ENCODE results near the gene ALS2CL.

Gene ALS2CL

DNA sequence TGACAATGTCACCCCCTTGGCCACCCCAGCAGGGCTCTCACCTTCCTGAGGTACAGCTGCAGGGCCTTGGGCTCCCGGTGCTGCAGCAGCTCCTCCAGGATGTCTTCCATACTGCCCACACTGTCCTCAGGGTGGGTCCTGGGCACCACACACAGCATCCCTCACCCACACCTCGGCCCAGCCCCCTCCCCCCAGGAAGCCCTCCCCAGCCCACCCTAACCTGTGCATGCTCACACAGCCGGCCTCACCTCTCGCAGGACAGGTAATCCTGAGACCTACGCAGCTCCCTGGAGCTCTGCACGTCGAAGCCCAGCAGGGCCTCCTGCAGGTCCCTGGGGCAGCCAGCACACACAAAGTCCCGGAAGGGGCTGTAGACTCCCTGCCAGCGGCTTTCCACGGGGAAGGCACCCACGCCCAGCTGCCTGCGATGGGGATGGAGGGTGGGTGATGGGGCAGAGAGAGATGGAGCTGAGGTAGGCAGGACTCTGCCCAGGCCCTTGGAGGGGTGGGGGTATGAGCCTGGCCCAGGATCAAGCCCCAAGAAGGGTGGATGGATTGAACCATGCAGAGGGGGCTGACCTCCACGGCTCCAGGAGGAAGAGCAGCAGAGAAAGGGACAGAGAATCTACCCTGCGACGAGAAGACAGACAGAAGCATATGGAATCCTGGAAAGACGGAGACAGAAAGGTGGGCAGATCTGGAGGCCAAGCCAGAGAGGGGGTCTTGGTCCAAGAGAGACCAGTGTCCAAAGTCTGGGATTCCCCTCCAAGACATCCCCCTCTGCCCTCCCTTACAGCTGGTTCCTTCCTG lies 16.7 kb downstream of the ALS2CL start:
- DNase-seq (ENCODE audit: low read depth), result no peak

DNA sequence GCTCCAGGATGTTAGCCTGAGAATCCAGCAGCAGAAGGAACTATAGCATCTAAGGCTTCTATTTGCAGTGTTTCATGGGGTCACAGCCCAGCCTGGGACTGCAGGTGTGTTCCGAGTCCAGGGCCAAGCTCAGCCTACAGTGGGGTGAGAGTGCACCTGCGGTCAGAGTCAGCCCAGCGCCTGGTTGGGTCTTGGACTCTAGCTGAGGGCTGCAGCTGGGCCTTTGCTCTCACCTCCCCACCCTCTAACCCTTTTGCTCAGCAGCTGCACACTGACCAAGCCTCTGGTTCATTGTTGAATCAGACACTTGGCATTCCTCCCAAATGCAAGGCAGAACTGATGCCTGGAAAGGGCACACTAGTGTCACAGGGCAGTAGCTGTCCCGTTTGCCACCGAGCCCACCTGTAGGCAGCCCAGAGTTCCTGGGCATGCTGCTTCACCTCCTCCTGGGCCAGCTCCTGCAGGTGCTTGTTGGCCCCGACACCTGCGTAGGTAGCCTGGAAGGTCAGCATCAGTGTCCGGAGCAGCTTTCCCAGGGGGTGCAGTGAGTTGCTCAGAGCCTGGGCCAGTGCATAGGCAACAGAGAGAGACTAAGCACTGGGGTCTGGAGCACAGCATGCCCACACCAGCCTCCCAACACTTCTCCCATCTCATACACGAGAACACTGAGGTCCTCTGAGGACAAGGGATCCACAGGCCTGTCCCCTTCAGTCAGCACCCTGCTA lies 17.5 kb downstream of the ALS2CL start:
- no peak for DNase-seq (ENCODE audit: low read depth)

DNA sequence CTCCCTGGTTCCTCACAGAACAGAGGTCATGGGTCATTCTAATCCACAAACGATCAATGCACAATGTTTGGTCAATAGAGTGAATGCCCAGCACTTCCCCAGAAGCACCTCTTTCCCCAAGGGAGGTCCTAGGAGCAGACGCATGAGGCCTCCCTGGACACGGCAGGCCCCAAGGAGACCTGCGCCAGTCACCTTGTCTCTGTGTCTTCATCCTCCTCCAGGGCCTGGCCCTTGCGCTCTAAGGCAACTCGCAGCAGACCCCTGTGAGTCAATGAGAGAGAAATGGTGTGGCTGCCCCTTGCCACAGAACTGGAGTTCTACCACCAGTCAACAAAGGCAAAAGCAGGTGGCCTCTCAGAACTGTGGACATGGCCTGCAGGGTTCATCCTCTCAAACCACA lies 18.1 kb downstream of the ALS2CL start:
- DNase-seq (ENCODE audit: low read depth), result no peak

DNA sequence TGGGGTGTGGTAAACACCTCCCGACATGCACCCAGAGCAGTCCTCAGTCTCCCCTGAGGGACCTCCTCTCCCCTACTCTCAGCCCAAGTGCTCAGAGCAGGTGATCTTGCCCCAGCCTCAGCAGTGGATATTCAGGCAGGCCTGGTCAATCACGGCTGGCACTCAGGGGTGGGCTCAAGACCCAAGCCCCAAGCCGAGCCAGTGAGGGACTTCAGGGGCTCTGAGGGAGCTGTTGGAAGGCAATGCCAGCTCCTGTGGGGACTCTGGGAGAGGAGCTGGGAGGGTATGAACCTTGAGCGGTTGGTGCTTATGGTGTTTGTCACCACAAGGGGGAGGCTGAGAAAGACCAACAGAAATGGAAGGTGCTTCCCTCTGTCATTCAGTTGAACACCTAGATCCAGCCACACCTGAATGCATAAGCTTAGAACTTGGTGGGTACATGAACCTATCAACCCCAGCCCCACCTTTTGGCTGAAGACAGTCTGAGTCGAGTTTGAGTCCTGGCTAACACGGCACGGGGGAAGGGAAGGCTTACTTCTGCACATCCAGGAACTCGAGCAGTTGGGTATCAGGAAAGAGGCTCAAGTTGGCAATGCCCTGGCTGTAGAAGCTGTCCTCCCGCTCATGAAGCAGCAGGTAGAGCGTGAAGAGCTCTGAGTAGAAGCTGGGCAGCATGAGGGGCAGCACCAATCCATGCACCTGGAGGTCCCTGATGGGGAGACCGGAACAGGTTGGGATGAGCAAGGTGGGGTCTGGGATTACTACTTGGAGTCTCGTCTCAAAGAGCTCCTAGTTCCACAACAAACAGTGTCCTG lies 19.2 kb downstream of the ALS2CL start:
- DNase-seq (ENCODE audit: low read depth), result no peak

DNA sequence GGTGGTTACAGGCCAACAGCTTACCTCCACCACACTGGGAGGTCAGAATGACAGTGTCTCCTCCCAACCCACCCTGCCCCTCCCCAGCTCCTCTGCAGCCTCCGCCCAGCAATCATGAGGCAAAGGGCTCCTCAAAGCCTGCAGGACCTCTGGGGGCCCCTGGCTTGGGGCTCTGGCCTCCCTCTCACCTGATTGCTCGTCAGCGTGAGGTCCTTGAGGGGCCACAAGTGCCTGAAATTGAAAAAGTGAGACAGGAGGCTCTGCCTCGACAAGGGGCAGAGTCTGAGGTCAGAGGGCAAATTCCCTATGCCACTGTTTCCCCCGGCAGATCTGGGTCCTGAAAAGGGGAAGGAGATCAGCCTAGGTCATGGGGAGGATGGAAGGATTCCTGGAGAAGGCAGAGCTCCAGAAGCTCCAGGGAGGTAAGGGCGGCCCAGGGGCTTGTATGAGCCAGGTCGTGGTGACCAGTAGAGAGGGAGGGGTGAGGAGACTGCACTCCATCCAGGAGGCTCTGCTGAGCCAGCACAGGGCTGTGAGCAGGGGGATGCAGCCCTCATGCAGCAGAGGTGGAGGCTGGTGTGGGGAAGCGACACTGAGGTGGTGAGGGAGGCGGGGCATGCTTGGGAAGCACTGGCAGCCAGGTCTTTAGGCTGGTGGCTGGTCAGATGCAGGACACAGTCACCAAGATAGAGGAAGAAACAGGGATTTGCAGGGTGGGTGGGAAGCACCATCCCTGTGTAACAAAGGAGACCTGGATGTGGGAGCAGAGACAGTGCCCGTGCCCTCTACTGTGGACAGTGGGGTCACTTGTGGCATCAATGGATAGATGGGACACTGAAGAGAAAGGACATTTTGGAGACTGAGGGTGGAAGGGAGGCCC lies 20.1 kb downstream of the ALS2CL start:
- DNase-seq (ENCODE audit: low read depth), result no peak

DNA sequence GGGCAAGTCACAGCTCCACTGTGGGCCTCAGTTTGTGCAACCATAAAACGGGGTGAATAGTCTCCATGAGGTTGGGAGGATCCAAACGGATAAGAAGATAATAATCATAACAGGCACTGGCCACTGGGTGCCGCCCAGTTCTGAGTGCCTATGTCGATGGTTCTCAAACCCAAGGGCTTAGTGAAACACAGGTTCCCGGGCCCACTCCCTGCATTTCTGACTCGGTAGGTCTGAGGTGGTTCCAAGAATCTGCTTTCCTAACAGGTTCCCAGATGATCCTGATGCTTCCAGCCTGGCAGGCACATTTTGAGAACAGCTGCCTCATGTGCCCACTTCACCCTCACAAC lies 21.2 kb downstream of the ALS2CL start:
- DNase-seq (ENCODE audit: low read depth), result no peak

DNA sequence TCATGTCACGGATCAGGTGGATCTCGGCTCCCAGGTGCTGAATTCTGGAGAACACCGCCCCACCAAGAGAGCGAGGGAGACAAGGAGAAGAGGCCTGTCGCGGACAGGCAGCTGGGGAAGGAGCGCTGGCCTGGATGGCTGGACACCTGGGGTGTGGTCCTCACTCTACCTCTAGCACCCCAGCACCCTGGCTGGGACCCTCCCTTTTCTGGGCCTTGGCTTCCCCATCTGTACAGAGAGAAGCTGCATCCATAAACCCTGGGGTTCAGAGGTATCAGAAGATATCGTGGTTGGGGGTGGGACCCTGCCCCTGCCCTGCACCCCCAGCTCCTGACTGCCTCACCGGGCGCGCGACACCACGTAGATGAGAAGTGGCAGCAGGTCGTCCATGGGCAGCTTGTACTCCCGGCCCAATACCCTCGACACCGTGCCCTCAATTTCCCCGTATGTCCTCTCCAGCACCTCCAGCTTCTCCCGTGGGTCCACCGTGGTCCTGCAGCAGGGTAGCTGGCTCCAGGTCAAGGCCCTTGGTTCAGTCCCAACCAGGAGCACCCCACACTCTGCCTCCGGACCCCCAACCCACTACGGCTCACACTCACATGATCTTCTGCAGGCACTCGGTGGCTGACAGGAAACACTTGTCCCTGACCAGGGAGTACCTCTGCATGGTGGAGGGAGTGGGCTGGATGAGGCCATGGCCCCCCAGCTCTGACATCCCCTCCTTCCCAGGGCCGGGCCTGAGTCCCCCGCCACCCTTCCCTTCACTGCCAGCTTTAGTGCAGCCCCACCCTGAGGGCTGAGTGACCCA lies 21.7 kb downstream of the ALS2CL start:
- no peak for DNase-seq (ENCODE audit: low read depth)

DNA sequence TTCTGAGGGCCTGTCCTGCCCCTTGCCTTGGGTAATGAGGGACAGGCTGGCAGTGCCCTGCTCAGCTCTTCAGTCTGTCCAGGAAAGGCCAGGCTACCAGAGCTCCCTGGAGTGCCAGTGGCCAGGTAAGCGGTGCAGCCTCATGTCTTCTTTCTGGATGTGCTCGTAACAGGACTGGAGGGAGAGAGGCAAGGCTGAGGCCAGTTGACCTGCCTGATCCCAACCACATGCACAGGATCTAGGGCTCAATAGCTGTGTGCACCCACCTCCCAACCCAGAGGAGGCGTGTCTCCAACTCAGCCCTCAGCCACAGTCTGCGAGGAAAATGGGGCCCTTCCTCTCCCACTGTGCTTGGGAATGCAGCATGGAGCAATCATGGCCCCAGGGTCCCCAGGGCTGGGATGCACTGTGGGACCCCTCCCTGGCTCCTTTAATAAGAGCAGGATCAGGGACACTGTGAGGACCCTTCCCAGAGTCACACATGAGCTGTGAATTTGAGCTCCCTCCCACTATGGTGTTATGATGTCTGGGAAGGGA lies 22.5 kb downstream of the ALS2CL start:
- no peak for DNase-seq (ENCODE audit: low read depth)

DNA sequence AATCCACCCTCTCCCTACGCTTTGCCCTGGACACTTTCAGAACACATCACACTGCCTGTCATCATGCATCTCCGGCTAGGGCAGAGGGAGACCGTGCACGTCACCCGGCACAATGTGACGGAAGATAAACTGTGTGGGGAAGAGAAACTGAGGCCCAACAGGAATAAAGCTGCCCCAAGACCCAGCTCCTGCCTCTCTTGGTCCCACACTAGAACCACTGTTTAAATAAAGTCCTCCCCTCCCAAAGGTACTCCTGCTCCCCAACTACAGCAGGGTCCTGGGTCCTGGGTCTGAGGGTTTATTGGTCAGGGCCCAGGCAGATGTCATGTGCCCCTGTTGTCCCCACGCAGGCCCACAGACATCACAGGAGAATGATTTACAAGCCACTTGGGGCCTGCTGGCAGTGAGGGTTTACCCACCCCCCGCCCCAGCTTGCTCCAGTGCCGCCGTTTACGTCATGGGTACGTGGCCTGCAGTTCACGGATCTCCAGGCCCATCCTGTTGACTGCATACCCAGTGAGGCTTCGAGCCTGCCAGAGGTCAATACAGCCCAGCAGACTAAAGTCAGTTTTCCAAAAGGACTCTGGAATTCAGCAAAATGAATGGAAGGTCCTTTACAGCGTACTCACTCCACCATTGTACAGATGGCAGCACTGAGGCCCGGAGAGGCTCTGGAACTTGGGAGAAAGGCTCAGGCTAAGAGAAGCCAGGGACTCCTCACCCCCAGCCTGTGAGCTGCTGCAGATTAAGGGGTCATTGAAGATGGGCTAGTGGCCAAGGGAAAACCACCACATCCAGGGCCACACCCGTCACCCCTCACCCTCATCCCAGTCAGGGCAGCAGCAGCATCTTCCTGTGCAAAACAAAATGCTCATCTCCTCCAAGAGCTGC lies 23.2 kb downstream of the ALS2CL start:
- no peak for DNase-seq (ENCODE audit: low read depth)

DNA sequence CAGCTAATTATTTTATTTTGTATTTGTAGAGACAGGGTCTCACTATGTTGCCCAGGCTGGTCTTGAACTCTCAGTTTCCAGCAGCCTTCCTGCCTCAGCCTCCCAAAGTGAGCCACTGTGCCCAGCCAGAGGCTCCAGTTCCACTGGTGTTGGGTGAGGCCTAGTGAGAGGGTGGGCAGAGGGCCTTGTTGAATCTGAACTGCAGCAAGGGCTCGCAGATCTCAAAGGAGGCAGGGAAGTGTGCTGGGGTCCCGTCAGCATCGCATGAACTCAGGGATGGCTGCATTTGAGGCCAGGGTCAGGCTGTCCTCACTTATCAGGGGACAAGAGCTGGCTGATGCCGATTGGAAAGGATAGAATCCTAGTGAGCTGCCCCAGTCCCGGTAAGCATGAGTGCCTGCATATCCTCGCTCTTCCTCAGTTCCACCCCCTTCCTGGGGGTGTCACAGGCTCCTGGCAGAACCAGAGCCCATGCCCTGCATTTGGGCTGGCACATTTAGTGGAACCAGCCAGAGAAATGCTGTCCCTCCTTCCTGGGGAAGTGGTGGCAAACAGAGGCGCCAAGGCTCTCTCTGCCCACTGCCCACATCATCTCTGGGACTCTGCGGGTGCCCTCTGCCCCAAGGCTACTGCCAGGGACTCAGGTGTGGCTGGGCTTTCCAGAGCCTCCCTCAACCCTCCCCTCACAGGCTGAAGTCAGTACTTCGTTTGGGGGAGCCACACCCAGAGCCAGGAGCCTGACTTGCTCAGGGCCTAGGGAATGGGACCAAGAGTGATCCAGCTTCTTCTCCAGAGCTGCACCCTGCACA lies 24.1 kb downstream of the ALS2CL start:
- DNase-seq (ENCODE audit: low read depth), result no peak

DNA sequence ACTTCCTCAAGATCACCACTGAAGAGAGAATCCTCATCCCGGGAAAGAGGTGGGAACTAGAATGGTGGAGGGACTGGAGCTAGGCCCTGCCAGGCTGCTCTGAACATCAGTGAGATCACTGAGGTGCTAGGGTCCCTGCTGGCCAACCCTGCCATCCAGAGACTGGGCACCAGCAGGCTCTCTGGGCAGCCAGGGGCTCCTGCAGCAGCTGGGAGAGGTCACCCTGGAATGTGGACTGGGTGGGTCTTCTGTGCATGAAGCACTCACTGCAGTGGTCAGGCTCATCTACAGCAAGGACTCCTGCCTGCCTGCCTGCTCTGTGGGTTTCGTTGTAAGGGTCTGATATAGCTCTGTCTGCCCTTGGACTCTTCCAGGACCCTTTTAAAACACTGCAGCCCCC lies 24.9 kb downstream of the ALS2CL start:
- DNase-seq (ENCODE audit: low read depth), result no peak

DNA sequence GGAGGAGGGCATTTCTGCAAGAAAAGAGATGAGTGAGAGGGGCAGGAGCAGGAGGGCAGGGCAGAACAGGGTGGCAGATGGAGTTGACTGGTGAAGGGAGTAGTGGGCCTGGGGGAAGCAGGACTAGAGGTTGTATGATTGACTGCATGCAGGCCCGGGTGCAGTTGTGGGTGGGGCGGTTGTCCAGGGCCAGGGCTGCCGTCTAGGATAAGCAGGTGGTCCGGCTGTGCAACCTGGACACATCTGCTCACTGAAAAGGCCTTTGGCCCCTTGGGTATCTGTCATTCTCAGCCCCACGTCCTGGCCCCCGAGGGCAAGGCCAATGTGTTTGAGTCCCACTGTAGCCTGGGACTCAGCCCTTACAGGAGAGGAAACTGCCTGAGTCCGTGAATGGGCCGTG lies 25.4 kb downstream of the ALS2CL start:
- no peak for DNase-seq (ENCODE audit: low read depth)

DNA sequence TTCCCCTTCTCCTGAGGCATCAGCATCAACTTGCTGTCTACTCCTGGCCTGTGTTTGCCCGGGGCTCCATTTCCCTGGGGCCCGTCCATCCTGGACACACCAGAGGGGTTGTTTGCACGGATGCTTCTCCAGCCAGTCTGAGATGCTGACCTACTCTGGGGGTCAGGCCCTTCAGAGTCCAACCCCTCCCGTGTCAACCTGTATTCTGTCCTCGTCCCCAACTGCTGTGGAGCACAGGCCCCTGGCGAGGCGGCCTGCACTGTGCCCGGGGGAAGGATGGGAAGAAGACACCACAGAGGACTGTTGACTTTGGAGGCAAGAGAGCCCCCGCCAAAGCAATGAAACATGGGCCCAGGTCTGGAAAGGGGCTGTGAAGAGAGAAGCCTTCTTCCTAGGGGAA lies 25.8 kb downstream of the ALS2CL start:
- DNase-seq (ENCODE audit: low read depth), result no peak

DNA sequence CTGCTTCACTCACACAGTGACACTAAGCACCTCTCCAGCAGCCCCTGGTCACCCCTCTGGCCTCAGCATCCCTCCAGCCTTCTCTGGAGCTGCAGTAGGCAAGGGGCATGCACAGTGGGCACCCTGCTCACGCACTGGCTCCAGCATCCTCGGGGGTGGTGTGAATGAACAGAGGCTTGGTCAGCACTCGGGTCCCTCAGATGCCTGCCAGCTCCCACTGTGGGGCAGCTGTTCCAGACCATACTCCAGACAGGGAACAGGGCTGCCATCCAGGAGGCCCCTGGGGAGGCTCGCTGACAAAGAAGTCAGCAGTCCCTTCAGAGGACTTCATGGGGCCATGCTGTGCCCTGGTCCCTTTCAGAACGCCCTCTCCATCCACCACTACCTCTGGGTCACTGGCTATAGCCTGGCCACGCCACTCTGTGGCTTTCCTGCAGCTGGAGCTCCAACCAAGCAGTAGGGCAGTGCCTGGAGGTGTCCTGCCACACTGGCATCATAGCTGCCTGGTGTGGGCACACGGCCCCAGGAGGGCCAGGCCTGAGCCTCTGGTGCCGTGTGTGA lies 26.3 kb downstream of the ALS2CL start:
- DNase-seq (ENCODE audit: low read depth), result no peak

DNA sequence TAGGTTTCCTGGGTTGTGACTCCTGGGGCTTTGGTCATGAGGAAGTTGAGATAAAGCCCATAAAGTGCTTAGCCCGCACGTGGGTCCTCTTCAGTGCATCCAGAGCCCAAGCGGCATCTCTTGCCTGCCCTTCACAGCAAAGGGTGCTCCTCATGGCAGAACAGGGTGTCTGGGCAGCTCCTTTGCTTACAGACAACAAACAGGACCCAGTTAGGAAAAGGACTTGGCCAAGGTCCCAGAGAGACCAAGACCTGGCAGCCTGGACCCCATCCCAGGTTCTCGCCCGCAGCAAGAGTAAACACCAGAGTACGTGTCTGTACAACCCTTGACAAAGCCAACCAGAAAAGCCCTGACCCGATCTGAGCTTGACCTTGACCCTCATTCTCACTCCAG lies 27.0 kb downstream of the ALS2CL start:
- no peak for DNase-seq (ENCODE audit: low read depth)

DNA sequence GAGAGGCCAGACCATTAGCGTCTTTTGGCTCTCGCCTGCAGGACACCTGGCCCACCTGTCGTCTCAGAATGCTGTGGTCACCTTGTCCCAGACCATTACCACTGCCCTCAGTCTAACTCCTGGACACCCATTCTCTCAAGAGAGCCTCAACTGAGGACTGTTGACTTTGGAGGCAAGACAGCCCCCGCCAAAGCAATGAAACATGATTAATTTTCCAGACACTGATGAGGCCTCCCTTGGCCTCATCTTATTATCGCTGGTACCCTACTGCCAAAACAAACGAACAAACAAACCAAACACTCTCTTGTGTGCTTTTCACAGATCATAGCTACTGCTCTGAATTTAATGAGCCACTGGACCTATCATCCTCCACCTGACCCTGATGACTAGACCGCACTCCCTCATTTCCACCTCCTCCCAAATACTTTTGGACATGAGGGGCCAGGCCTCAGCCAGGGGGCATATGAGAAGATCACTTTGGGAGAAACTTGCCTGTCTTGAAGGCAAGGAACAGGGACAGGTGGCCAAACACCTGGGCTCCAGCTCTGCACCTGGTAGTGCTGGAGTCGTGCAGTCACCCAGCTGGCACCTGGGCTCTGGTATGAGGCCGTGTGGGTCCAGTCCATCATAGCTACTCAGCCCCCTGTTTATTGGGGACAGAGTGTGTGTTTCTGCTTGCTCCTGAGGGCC lies 27.6 kb downstream of the ALS2CL start:
- no peak for DNase-seq (ENCODE audit: low read depth)

DNA sequence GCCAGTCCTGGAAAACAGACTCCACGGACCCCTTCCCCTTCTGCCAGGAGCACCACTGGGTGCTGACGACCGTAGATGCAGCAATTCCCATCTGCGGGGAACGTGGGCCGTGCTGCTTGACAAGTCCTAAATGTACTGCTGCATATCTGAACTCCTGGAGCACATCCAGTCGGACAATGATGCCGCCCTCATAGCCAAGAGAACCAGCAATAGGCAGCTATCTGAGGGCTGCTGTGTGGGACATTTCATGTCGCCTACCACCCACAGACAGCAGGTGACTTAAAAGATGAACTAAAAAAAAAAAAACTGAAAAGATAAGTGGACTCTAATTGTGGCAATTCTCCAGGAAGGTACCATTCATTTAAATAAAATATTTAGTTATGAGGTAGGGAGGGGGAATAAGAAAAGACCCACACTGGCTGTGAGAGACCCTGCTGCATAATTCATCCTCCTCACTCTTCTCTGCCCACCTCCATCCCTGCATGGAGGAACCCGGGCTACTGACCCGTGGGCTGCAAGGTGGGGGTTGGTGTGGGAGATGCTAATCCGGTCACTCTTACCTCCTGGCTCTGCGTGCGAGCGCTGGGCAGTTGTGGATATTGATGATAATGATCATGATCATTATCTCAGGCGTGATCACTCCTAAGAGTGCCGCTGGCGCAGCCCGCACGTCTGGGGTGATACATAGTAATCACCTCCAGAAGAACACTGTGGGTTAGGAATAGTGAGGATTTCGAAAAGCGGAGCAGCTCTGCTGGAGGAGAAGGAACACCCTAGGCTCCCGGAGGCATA lies 28.3 kb downstream of the ALS2CL start:
- DNase-seq (ENCODE audit: low read depth), result no peak
